ENCODE results near the gene ACTMAP.

GRCh38 chr19:40697007-40697406 lies 53.3 kb downstream of the ACTMAP start:
- TF ChIP-seq, protein P1, sequence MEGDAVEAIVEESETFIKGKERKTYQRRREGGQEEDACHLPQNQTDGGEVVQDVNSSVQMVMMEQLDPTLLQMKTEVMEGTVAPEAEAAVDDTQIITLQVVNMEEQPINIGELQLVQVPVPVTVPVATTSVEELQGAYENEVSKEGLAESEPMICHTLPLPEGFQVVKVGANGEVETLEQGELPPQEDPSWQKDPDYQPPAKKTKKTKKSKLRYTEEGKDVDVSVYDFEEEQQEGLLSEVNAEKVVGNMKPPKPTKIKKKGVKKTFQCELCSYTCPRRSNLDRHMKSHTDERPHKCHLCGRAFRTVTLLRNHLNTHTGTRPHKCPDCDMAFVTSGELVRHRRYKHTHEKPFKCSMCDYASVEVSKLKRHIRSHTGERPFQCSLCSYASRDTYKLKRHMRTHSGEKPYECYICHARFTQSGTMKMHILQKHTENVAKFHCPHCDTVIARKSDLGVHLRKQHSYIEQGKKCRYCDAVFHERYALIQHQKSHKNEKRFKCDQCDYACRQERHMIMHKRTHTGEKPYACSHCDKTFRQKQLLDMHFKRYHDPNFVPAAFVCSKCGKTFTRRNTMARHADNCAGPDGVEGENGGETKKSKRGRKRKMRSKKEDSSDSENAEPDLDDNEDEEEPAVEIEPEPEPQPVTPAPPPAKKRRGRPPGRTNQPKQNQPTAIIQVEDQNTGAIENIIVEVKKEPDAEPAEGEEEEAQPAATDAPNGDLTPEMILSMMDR (IDR thresholded peaks at IDR 0.05): no peak
- TF ChIP-seq POLR2A (IDR thresholded peaks at IDR 0.05): no peak

Measured in heart left ventricle (tissue), 13 donors.